Stimulated activated naive CD8-positive, alpha-beta T cell treated with anti-CD3 and anti-CD28 coated beads, Interleukin-15, amount 100 ng/mL, for 72 hours (primary cell): ENCODE results near the gene TMF1.

Experiments
- ATAC-seq: fragments of 150-1000 bp; cut with Tn5 transposase; 2 replicates; pipeline ENCODE4 v1.10.0; 2021; ENCODE audit warnings: mild to moderate bottlenecking, moderate library complexity
- DNase-seq, 2 donors: peaks; one replicate each; pipeline ENCODE4 v3.0.0; 2021 to 2022
- H3K27ac Mint-ChIP-seq, 2 donors: one replicate each; pipeline ENCODE4 v1.8.0; 2022; ENCODE audit warnings: mild to moderate bottlenecking in 2 of 2, mixed read lengths in 2 of 2, moderate library complexity in 2 of 2
- H3K27me3 Mint-ChIP-seq: one replicate; pipeline ENCODE4 v1.8.0; 2022; ENCODE audit warnings: mixed read lengths
- H3K4me1 Mint-ChIP-seq: one replicate; pipeline ENCODE4 v1.8.0; 2022; ENCODE audit warnings: mild to moderate bottlenecking, mixed read lengths
- H3K4me3 Mint-ChIP-seq, 2 donors: one replicate each; pipeline ENCODE4 v1.8.0; 2022; ENCODE audit warnings: mild to moderate bottlenecking in 2 of 2, mixed read lengths in 2 of 2, moderate library complexity in 1 of 2
- H3K9me3 Mint-ChIP-seq, 2 donors: one replicate each; pipeline ENCODE4 v1.8.0; 2022; ENCODE audit warnings: mixed read lengths in 2 of 2

TMF1 gene

GRCh38 chr3:69009559-69010410, 42.3 kb downstream of the TMF1 start:
- peak overlapping the region in 1 of 2 donors; percentile 54 for H3K27ac Mint-ChIP-seq
- no peaks in the 10 kb centered on the region for H3K9me3 Mint-ChIP-seq
- H3K27me3 Mint-ChIP-seq: no peaks in the 10 kb centered on the region
- DNase-seq: no peak
- ATAC-seq: no peak
- H3K4me3 Mint-ChIP-seq: no peak overlapping the region
- peaks cover 9% of the 10 kb centered on the region for H3K4me1 Mint-ChIP-seq

- Mint-ChIP-seq H3K27ac (no peak overlapping the region), H3K27me3 (no peaks in the 10 kb centered on the region), H3K4me3 (no peak overlapping the region), H3K9me3 (no peaks in the 10 kb centered on the region), H3K4me1 (peaks cover 8% of the 10 kb centered on the region)
- DNase-seq: no peak
- ATAC-seq: no peak
Measured at GRCh38 chr3:69008980-69009379, 43.2 kb downstream of the TMF1 start.

GRCh38 chr3:69005791-69006482, 46.2 kb downstream of the TMF1 start:
- Mint-ChIP-seq H3K27ac (no peak overlapping the region), H3K9me3 (no peaks in the 10 kb centered on the region), H3K4me1 (no peaks in the 10 kb centered on the region), H3K4me3 (no peak overlapping the region), H3K27me3 (no peaks in the 10 kb centered on the region)
- DNase-seq (no peak), ATAC-seq (no peak)

GRCh38 chr3:69005071-69005790, 46.9 kb downstream of the TMF1 start:
- H3K4me1 Mint-ChIP-seq: no peaks in the 10 kb centered on the region
- peak overlapping the region in 1 of 2 donors; percentile 34 for H3K27ac Mint-ChIP-seq
- no peak for ATAC-seq
- no peaks in the 10 kb centered on the region for H3K9me3 Mint-ChIP-seq
- DNase-seq: no peak
- H3K27me3 Mint-ChIP-seq: no peaks in the 10 kb centered on the region
- H3K4me3 Mint-ChIP-seq: no peak overlapping the region

- Mint-ChIP-seq H3K27ac (no peak overlapping the region), H3K4me3 (no peak overlapping the region), H3K27me3 (no peaks in the 10 kb centered on the region), H3K9me3 (no peaks in the 10 kb centered on the region), H3K4me1 (no peaks in the 10 kb centered on the region)
- ATAC-seq: no peak
- no peak for DNase-seq
Measured at GRCh38 chr3:69004138-69004537, 48.0 kb downstream of the TMF1 start.

GRCh38 chr3:68999605-69000004, 52.5 kb downstream of the TMF1 start:
- Mint-ChIP-seq H3K4me1 (peaks cover 5% of the 10 kb centered on the region), H3K27me3 (no peaks in the 10 kb centered on the region), H3K4me3 (no peak overlapping the region), H3K27ac (no peak overlapping the region), H3K9me3 (no peaks in the 10 kb centered on the region)
- ATAC-seq (no peak), DNase-seq (no peak)

GRCh38 chr3:68999158-68999557, 53.0 kb downstream of the TMF1 start:
- no peak overlapping the region for H3K4me3 Mint-ChIP-seq
- no peak for DNase-seq
- peaks cover 5% of the 10 kb centered on the region for H3K4me1 Mint-ChIP-seq
- no peak overlapping the region for H3K27ac Mint-ChIP-seq
- ATAC-seq: no peak
- no peaks in the 10 kb centered on the region for H3K9me3 Mint-ChIP-seq
- no peaks in the 10 kb centered on the region for H3K27me3 Mint-ChIP-seq

- H3K27ac Mint-ChIP-seq: no peak overlapping the region
- peaks cover 5% of the 10 kb centered on the region for H3K4me1 Mint-ChIP-seq
Measured at GRCh38 chr3:68997887-68998286, 54.2 kb downstream of the TMF1 start.

GRCh38 chr3:68996356-68996995, 55.7 kb downstream of the TMF1 start:
- no peak overlapping the region for H3K27ac Mint-ChIP-seq
- DNase-seq: no peak
- H3K4me3 Mint-ChIP-seq: no peak overlapping the region
- H3K4me1 Mint-ChIP-seq: peaks cover 5% of the 10 kb centered on the region
- H3K9me3 Mint-ChIP-seq: peaks cover 0 to 14% of the 10 kb centered on the region in 2 donors
- H3K27me3 Mint-ChIP-seq: no peaks in the 10 kb centered on the region
- ATAC-seq: no peak

More at GRCh38 chr3:68997887-68998286, 54.2 kb downstream of the TMF1 start:
- Mint-ChIP-seq H3K4me3 (no peak overlapping the region), H3K9me3 (peaks cover 0 to 7% of the 10 kb centered on the region in 2 donors), H3K27me3 (no peaks in the 10 kb centered on the region)
- DNase-seq (no peak), ATAC-seq (peak; percentile 28)

GRCh38 chr3:68988740-68989139, 63.4 kb downstream of the TMF1 start:
- H3K4me3 Mint-ChIP-seq: no peak overlapping the region
- no peak overlapping the region for H3K27ac Mint-ChIP-seq
- peaks cover 0 to 14% of the 10 kb centered on the region in 2 donors for H3K9me3 Mint-ChIP-seq
- ATAC-seq (no peak), DNase-seq (no peak)
- H3K27me3 Mint-ChIP-seq: no peaks in the 10 kb centered on the region
- no peaks in the 10 kb centered on the region for H3K4me1 Mint-ChIP-seq

GRCh38 chr3:68987322-68987721, 64.8 kb downstream of the TMF1 start:
- no peak overlapping the region for H3K27ac Mint-ChIP-seq
- H3K4me3 Mint-ChIP-seq: no peak overlapping the region

GRCh38 chr3:68986496-68987208, 65.5 kb downstream of the TMF1 start:
- ATAC-seq (peak; percentile 20), DNase-seq (no peak)
- Mint-ChIP-seq H3K4me1 (no peaks in the 10 kb centered on the region), H3K9me3 (no peaks in the 10 kb centered on the region), H3K27me3 (no peaks in the 10 kb centered on the region), H3K4me3 (no peak overlapping the region), H3K27ac (no peak overlapping the region)

More at GRCh38 chr3:68987322-68987721, 64.8 kb downstream of the TMF1 start:
- no peaks in the 10 kb centered on the region for H3K27me3 Mint-ChIP-seq
- peaks cover 0 to 1% of the 10 kb centered on the region in 2 donors for H3K9me3 Mint-ChIP-seq
- ATAC-seq (no peak), DNase-seq (no peak)
- H3K4me1 Mint-ChIP-seq: no peaks in the 10 kb centered on the region

- no peaks in the 10 kb centered on the region for H3K9me3 Mint-ChIP-seq
- H3K4me3 Mint-ChIP-seq: no peak overlapping the region
- ATAC-seq (no peak), DNase-seq (no peak)
- no peaks in the 10 kb centered on the region for H3K27me3 Mint-ChIP-seq
- no peak overlapping the region for H3K27ac Mint-ChIP-seq
- no peaks in the 10 kb centered on the region for H3K4me1 Mint-ChIP-seq
Measured at GRCh38 chr3:68985146-68985790, 66.9 kb downstream of the TMF1 start.

GRCh38 chr3:68984011-68984530, 68.1 kb downstream of the TMF1 start:
- ATAC-seq: no peak
- no peaks in the 10 kb centered on the region for H3K9me3 Mint-ChIP-seq
- H3K4me3 Mint-ChIP-seq: no peak overlapping the region
- peak overlapping the region in 1 of 2 donors; percentile 91 for H3K27ac Mint-ChIP-seq
- H3K4me1 Mint-ChIP-seq: no peaks in the 10 kb centered on the region
- no peaks in the 10 kb centered on the region for H3K27me3 Mint-ChIP-seq
- no peak for DNase-seq
